Uterus (tissue), 4 donors: ENCODE measurements around the gene FGA. TPM values are rescaled to one million over a fixed set of nuclear protein-coding genes. Genes with fewer than 3 reads are reported as not detected.

Source experiments
- DNase-seq, 2 donors: peaks; one replicate each; pipeline ENCODE4 v3.0.0-alpha.2; 2019 to 2020
- H3K27ac ChIP-seq, 2 donors: fragments of 200-600 bp; sonication (generic); 1 replicate in 1 of 2; 2 replicates in 1 of 2; pipeline ENCODE4 v1.5.1; 2016 to 2018
- H3K27me3 ChIP-seq, 2 donors: fragments of 200-600 bp; sonication (generic); one replicate each; pipeline ENCODE4 v1.5.1; 2018 to 2019; ENCODE audit warnings: control low read depth in 1 of 2
- H3K36me3 ChIP-seq, 2 donors: fragments of 200-600 bp; sonication (generic); one replicate each; pipeline ENCODE4 v1.5.1; 2019; ENCODE audit warnings: control low read depth in 1 of 2
- H3K4me1 ChIP-seq, 2 donors: fragments of 200-600 bp; sonication (generic); one replicate each; pipeline ENCODE4 v1.5.1; 2018 to 2019; ENCODE audit warnings: control low read depth in 1 of 2
- H3K4me3 ChIP-seq, 2 donors: fragments of 200-600 bp; sonication (generic); 1 replicate in 1 of 2; 2 replicates in 1 of 2; pipeline ENCODE4 v1.5.1; 2018 to 2019; ENCODE audit warnings: mild to moderate bottlenecking in 1 of 2
- H3K9me3 ChIP-seq, 2 donors: fragments of 200-600 bp; sonication (generic); one replicate each; pipeline ENCODE4 v1.5.1; 2019; ENCODE audit warnings: control low read depth in 1 of 2
- CTCF ChIP-seq, 4 experiments: fragments of 200-600 bp in 2 of 4; fragments of 450-650 bp in 2 of 4; sonication (generic) in 2 of 4; IDR thresholded peaks; one replicate each; pipeline ENCODE4 v1.5.1; 2016 to 2019; ENCODE audit warnings: antibody characterized with exemption in 4 of 4, mild to moderate bottlenecking in 2 of 4, moderate library complexity in 1 of 4
- POLR2A ChIP-seq, 2 donors: fragments of 450-650 bp; IDR thresholded peaks; one replicate each; pipeline ENCODE4 v1.6.1; 2016; ENCODE audit warnings: antibody characterized with exemption in 2 of 2, mild to moderate bottlenecking in 1 of 2, moderate library complexity in 1 of 2
- intact Hi-C: fragments of 100-400 bp; cut with DNase I; formaldehyde crosslinking; loops from one replicate; pipeline ENCODE4 v1.15.1; 2023; ENCODE audit warnings: low total_unique reads
- total RNA-seq, 4 donors: library from RNA; depleted of rRNA in 3 of 4; stranded (reverse); fragments of >200 nt in 3 of 4; gene quantifications; one replicate each; pipeline versions ENCODE4 v1.1.0 to v1.2.4, GENCODE V29; 2014 to 2023
- donor health status: DM: yes; HTN: yes; CAD: no.

The FGA gene
- total RNA-seq, 4 donors from 2014 or later = 1.6 TPM; not detected in 3

- Histone ChIP-seq H3K27ac (no peak overlapping the region), H3K36me3 (no peaks in the 10 kb centered on the region), H3K4me3 (no peak overlapping the region), H3K9me3 (no peaks in the 10 kb centered on the region), H3K27me3 (no peaks in the 10 kb centered on the region), H3K4me1 (no peaks in the 10 kb centered on the region)
- intact Hi-C loops = no loop called here
- no peak for DNase-seq
- TF ChIP-seq CTCF (IDR thresholded peaks at IDR 0.05) (no peak), POLR2A (IDR thresholded peaks at IDR 0.05) (no peak)
These were observed 11.6 kb downstream of the FGA start for GRCh38 chr4:154578919-154579318.

GRCh38 chr4:154577324-154577723 is 13.2 kb downstream of the FGA start:
- intact Hi-C loops = no loop called here
- DNase-seq = no peak

GRCh38 chr4:154574311-154574710 is 16.2 kb downstream of the FGA start:
- intact Hi-C loops = no loop called here
- no peaks in the 10 kb centered on the region for H3K27me3 ChIP-seq
- no peak overlapping the region for H3K4me3 ChIP-seq
- H3K27ac ChIP-seq = no peak overlapping the region
- H3K9me3 ChIP-seq = no peaks in the 10 kb centered on the region
- H3K36me3 ChIP-seq = no peaks in the 10 kb centered on the region
- no peaks in the 10 kb centered on the region for H3K4me1 ChIP-seq
- DNase-seq = no peak
- TF ChIP-seq POLR2A (IDR thresholded peaks at IDR 0.05) (no peak), CTCF (IDR thresholded peaks at IDR 0.05) (no peak)

More at GRCh38 chr4:154577324-154577723, 13.2 kb downstream of the FGA start:
- no peaks in the 10 kb centered on the region for H3K36me3 ChIP-seq
- H3K9me3 ChIP-seq = no peaks in the 10 kb centered on the region
- no peaks in the 10 kb centered on the region for H3K4me1 ChIP-seq
- no peaks in the 10 kb centered on the region for H3K27me3 ChIP-seq
- TF ChIP-seq CTCF (IDR thresholded peaks at IDR 0.05) (no peak), POLR2A (IDR thresholded peaks at IDR 0.05) (no peak)
- no peak overlapping the region for H3K27ac ChIP-seq
- H3K4me3 ChIP-seq = no peak overlapping the region

- Histone ChIP-seq H3K27ac (no peak overlapping the region), H3K36me3 (no peaks in the 10 kb centered on the region), H3K9me3 (no peaks in the 10 kb centered on the region), H3K27me3 (no peaks in the 10 kb centered on the region), H3K4me3 (no peak overlapping the region), H3K4me1 (no peaks in the 10 kb centered on the region)
- no peak for DNase-seq
- intact Hi-C loops = no loop called here
- no peak for TF ChIP-seq CTCF (IDR thresholded peaks at IDR 0.05)
- no peak for TF ChIP-seq POLR2A (IDR thresholded peaks at IDR 0.05)
These were observed 17.2 kb downstream of the FGA start for GRCh38 chr4:154573190-154573870.

- Histone ChIP-seq H3K9me3 (no peaks in the 10 kb centered on the region), H3K4me1 (no peaks in the 10 kb centered on the region), H3K36me3 (no peaks in the 10 kb centered on the region), H3K27ac (no peak overlapping the region), H3K27me3 (peaks cover 0 to 4% of the 10 kb centered on the region in 2 donors), H3K4me3 (no peak overlapping the region)
- intact Hi-C loops = no loop called here
- TF ChIP-seq CTCF (IDR thresholded peaks at IDR 0.05) = no peak
- TF ChIP-seq POLR2A (IDR thresholded peaks at IDR 0.05) = no peak
- no peak for DNase-seq
These were observed 21.0 kb downstream of the FGA start for GRCh38 chr4:154569584-154569983.
